NCI-H1436 treated with DMSO at 0.1 percent for 48 hours (cell line): Measurements from ENCODE around the gene MDM1.

ENCODE experiments used
- DNase-seq: peaks from one replicate; lab custom pipeline; 2025; lab: John Stamatoyannopoulos, UW

Gene MDM1

GRCh38 chr12:68319988-68320623 is 12.1 kb downstream of the MDM1 start:
- no peak for DNase-seq

GRCh38 chr12:68317047-68317667 is 15.0 kb downstream of the MDM1 start:
- no peak for DNase-seq

DNA sequence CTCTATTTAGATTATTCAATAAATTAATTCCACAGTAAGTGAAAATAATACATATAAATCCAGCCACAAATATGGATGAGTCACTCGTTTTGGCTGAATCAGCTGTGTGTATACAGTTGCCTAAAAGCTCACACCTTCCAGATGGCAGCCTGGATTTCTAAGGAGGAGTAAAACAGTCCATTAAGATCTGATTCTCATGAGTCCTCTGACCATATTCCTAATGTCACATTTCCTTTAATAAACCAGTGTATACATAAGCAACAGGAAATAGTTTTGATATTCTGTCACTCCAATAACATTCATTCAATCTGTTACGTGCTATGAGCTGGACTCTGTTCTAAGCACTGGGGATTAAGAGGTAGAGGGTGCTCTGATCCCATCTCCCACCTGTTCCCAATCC is 21.8 kb downstream of the MDM1 start:
- no peak for DNase-seq

- DNase-seq, result no peak
These were observed 25.6 kb downstream of the MDM1 start for GRCh38 chr12:68306564-68306963.

DNA sequence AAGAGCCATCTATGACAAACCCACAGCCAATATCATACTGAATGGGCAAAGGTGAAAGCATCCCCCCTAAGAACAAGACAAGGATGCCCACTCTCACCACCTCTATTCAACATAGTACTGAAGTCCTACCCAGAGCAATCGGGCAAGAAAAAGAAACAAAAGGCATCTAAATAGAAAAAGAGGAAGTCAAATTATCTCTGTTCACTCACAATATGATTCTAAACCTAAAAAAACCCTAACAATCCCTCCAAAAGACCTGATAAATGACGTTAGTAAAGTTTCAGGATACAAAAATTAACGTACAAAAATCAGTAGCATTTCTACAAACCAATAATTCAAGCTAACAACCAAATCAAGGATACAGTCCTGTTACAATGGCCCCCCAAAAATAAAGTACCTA is 26.9 kb downstream of the MDM1 start:
- DNase-seq, result no peak

DNA sequence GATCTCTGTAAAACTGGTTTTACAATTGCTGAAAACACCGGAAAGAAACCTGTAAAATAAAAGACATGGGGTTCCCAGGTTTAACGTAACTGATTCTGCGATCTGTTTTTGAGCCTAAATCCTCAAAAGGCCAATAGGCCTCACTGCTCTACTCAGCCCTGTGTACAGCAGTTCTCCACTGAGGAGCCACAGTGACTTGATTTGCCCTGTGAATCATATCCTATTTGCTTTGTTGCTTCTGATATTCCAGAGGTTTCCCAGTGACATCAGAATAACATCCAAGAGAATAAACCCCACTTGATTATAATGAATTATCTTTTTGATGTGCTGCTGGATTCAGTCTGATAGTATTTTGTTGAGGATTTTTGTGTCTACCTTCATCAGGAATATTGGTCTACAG is 27.5 kb downstream of the MDM1 start:
- no peak for DNase-seq

GRCh38 chr12:68303850-68304249 is 28.3 kb downstream of the MDM1 start:
- no peak for DNase-seq

DNA sequence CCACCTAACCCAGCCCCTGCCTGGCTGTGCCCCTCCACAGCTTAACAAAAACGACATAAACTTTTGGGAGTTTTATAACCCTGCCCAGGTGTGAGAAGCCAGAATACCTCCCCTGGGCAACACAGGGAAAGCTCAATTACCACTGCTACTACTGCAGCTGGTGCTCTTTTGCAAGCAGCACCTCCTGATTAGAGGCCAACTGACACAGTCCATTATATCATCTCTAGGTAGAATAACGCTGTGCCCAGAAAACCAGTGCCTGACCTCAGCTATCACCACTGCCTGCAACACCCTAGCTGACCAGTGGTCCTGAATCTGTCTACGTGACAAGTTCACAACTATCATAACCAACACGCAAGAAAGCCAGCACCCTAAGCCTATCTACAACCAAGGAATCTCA is 34.2 kb downstream of the MDM1 start:
- DNase-seq, result no peak

DNA sequence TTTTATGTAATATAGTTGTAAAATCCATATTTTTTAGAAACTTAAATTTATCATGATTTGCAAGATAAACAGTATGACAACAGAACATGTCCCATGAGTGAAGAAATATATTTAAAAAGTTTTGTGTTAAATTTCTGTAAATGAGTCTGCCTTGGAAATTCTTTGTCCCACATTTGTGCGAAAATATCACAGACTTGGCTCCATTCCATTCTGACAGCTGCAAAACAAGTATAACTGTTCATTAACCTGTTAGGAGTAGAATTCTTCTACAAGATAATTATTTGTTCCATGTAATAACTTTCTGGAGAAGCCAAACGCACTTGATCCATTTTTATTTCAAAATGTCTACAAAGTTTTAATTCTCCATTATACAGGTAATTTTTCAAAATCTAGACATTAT is 37.9 kb downstream of the MDM1 start:
- no peak for DNase-seq

DNA sequence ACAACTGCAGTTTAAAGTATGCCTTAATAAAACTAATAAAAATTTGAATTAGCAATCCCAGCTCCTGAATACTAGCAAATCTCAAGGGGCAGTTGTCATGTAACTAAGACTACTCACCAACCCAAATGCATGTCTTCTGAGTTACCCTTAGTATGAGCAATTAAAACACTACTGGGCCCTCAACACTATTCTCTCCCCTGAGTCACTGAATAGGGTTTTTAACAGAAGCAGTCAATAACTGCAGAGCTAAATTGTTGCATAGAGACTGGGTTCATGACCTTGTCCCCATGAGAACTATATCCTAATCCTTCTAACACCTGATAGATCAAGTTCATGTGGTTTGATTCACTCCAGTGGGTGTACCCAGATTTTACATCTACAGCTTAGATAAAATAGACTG is 38.8 kb downstream of the MDM1 start:
- DNase-seq, result no peak

GRCh38 chr12:68292151-68292943 is 39.8 kb downstream of the MDM1 start:
- DNase-seq, result no peak

DNA sequence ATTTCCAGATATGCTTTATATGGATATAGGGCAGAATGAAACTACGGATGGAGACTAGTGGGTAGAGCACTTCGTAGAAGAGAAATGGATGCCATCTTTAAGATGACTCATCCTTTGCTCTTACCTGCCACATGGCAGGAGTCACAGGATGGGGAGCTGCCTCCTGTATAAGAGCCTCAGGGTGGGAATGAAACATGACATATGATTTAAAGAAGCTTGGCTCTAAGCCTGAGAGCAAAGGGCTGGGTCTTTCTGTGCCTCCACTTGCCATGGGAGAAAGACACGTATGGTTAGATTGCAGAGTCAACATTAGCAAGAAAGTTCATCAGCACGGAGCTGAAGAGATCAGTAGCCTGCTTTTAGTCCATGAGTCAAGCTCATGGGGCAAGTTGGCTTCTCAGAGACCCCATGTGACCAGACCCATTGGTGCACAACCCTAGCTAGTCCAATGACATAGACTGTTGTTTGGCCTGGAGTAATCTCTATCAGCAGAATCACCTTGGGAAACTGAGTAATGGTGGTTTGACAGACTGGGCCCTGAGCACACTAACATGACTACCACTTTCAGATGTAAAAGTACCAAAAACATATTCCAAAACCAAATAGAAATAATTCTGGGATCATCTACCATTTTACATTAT is 40.6 kb downstream of the MDM1 start:
- no peak for DNase-seq

GRCh38 chr12:68290126-68290525 is 42.0 kb downstream of the MDM1 start:
- DNase-seq, result no peak

GRCh38 chr12:68287106-68287505 is 45.1 kb downstream of the MDM1 start:
- DNase-seq, result no peak

GRCh38 chr12:68286396-68286795 is 45.8 kb downstream of the MDM1 start:
- no peak for DNase-seq

DNA sequence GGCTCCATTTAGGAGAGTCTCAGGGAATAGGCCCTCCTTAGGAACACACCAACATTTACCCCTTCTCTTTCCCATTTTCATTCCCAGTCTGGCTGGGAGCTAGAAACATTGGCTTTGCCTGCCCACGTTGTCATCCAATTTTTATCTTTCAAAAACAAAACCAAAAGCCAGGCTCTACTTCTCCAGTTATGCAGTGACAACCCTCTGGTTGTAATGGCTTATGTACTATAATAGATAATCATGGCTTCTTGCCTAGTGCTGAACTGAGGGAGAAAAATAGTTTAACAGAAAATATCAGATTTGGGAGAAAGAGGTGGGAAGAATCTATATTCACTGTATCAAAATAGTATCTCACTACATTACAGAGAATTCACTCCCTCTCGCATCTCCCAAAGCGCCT is 46.6 kb downstream of the MDM1 start:
- no peak for DNase-seq

GRCh38 chr12:68281322-68282077 is 50.7 kb downstream of the MDM1 start:
- no peak for DNase-seq

- DNase-seq, result no peak
These were observed 51.9 kb downstream of the MDM1 start for GRCh38 chr12:68280240-68280639.

DNA sequence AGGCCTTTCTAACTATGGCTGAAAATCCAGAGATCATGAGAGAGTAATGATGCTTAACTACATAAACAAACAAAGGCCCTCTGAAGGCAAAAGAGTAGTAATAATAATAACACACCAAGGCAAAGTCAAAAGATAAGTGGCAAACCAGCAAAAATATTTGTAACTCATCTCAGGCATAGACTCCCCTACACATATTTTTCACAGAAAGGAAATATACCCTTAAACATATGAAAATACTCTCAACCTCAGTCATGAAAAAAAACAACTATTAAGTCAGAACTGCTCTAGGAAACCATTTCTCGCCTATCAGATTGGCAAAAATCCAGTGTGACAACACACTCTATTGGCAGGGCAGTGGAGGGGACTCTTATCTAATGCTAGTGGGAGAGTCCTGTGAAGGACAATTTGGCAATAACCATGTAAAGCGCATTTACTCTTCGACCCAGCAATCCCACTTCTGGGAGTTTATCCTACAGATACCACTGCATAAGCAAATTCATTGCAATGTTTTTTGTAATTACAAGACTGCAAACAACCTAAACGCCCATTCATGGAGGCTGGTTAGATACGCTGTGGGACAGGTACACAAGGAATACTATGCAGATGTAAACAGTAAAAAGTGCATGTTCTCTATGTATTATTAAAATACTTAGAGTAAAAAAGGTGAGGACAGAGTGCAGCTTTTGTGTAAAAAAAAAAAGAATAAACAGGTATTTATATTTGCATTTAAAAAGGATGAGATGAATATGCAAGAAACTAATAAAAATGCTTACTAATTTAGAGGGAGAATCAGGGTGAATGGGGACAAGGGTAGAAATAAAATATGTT is 52.7 kb downstream of the MDM1 start:
- DNase-seq, result no peak

DNA sequence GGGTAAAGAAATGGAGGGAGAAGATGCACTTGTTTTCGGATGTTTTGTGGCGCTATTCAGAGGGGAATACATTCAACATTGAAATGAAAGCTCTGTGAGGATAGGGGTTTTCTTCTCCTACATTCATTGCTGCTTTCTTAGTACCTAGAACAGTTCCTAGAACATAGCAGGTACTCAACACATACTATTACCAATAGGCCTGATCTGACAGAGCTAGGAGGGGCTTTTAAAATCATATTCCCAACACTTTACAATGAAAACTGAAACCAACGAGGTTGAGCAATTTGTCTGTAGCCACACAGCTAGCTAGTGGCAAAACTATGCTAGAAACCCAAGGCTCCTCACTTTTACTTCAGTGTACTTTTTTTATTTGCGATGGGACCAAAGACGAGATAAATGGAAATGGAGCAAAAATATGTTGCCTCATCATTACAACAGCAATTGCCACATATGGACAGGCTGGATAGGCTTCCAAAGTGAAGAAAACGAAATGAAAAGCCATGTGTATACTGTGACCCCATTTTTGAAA is 55.7 kb downstream of the MDM1 start:
- no peak for DNase-seq

DNA sequence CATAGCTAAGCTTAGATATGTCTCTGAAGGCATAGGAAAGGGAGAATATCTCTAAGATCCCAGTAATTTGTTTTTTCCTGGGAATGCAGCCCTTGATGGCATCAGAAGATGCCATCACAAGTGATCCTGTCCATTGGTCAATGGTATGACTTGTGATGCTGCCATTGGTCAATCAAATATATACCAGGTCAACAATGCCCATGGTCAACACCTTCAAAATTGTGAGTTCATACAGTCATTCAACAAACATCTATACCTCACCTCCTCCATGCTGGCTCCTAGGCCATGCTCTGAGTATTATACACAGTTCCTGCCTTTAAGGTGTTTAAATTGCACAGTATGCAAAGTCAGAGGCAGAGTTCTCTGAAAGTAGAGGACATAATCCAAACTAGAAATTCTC is 59.4 kb downstream of the MDM1 start:
- DNase-seq, result no peak
